ENCODE results near the gene GATA3.
"Not testable (repeated sequence)": the region's sequence is repeated elsewhere in the genome, so short reads cannot be mapped to it uniquely, and the experiment has no call there.

Gene GATA3

DNA sequence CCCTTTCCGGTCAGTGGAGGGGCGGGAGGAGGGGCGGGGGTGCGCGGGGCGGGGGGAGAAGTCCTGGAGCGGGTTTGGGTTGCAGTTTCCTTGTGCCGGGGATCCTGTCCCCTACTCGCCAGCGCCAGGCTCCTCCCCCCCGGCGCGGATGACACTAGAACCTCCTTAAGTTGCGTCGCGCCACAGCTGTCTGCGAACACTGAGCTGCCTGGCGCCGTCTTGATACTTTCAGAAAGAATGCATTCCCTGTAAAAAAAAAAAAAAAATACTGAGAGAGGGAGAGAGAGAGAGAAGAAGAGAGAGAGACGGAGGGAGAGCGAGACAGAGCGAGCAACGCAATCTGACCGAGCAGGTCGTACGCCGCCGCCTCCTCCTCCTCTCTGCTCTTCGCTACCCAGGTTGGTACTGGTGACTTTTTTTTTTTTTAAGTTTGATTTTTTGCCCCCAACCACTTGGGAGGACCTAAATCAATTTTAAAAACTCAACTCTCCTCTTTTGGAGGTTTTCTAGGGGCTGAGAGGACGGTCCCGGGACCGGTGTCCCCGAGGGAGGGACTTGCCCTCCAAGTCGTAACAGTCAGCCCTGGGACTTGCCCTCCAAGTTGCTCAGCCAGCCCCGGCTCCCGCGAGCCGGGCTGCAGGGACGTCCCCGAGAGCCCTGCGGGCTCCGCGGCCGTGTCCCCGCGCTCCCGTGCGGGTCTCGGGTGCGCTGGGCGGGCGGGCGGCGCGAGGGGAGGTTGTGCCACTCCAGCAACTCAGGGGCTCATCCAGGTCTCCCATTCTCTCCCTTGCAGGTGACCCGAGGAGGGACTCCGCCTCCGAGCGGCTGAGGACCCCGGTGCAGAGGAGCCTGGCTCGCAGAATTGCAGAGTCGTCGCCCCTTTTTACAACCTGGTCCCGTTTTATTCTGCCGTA, at the start of gene GATA3:
TSS of gene GATA3 (plus strand) at position 195 of the 914 bp plus-strand sequence. CDS start 968 bp downstream, outside the sequence.
- DNase-seq (ENCODE audit: low spot score), result no peak

DNA sequence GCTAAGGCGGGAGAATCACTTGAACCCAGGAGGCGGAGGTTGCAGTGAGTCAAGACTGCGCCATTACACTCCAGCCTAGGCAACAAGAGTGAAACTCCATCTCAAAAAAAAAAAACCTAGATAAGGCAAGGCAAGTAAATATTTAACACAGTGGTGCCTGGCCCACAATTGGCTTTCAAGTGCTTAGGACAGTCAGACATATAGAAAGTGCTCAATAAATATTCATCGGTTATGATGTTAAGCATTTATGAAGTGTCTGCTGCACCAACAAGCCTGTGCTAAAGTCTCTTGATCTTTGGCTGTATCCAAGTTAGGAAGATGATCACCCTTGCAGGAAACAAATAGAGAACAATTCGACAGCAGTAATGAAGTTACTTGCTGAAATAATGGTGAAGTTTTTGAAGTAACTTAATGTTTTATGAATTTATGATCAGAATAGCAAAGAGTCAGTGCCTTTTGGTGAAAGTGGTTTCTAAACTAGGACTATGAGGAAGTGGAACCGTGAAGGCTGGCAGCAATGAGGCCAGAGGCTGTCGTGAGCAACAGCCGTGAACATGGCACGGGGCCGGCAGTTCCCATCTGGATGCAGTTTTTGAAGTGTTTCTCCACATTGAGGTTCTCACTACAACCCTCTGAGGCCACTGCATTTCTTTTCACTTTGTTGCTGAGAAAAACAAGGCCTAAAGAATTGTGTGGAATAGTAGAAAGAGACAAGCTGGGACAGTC, 48.1 kb upstream of the GATA3 start:
- no peak for DNase-seq (ENCODE audit: low spot score)

DNA sequence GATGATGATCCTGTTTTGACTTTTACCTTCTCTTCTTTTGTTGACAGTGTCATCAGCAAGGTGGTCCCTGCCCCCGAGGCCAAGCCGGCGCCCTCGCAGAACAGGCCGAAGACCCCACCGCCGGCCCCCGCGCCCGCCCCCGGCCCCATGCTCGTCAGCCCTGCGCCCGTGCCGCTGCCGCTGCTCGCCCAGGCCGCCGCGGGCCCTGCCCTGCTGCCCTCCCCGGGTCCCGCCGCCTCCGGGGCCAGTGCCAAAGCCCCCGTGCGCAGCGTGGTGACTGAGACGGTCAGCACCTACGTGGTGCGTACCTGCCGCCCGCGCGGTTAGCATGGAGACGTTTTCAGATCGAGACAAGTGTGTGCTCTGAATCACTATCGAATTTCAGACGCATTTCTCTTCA, 45.5 kb upstream of the GATA3 start:
- no peak for DNase-seq (ENCODE audit: low spot score)

DNA sequence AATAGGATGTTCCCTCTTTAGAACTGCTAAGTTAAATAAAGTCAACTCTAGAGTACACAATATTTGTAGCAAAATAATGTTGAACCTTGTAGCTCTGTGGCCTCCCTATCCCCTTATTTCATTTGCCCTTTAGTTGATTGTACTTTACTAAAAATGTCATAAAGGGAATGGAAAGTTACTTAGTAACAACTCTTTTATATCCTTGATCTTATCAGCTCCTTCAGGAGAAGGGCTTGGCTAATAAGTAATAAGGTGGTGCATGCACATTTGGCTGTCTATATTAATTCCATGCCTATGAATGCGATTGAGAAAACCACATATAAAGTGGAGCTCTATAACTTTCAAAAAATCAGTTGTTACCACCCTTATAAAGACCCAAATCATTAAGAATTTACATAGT, 41.5 kb upstream of the GATA3 start:
- no peak for DNase-seq (ENCODE audit: low spot score)

DNA sequence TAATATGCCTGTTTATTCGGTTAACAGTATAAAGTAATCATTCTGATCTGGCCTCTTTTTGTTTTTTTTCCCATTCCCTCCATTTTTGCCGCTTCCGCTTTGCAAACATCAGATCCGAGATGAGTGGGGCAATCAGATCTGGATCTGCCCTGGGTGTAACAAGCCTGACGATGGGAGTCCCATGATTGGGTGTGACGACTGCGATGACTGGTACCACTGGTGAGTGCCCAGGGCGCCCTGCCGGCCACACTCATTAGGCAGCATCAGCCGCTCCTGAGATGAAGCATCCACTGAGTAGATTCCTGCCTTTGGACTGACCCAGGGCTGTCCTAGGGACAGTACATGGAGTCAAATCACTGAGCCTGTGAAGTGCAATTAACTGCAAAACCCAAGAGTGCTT, 40.9 kb upstream of the GATA3 start:
- no peak for DNase-seq (ENCODE audit: low spot score)

DNA sequence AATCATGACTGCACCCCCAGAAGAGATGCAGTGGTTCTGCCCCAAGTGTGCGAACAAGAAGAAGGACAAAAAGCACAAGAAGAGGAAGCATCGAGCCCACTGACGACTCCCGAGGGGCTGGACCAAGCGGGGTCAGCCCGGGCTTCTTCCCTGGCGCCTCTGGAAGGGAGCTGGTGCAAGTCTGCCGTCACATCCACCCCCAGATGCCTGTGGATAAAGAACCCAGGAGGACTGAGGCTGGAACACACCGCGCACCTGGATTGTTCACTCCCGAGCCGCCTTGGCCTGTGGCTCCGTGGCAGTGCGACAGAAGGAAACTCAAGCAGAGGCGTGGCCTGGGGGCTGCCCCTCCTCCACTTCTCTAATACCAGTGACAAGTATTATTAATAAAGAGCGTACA, 39.8 kb upstream of the GATA3 start:
- DNase-seq (ENCODE audit: low spot score), result no peak

DNA sequence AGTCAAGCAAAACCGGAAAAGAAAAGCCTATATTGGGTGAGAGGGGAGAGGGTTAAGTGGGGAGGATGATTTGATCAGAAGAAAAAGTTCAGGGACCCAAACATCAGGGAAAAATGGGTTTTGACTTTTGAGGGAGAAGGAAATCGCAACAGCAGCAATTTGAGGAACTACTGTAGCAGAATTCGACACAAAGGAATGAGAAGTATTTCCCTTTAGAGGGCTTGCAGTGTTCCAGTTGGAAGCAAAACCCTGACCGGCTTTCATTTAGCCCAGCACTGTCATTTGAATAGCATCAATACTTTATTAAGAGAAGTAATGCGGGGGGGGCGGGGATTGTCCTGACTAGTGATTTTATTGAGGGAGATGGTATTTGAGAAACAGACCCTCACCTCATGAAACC, 37.2 kb upstream of the GATA3 start:
- no peak for DNase-seq (ENCODE audit: low spot score)

DNA sequence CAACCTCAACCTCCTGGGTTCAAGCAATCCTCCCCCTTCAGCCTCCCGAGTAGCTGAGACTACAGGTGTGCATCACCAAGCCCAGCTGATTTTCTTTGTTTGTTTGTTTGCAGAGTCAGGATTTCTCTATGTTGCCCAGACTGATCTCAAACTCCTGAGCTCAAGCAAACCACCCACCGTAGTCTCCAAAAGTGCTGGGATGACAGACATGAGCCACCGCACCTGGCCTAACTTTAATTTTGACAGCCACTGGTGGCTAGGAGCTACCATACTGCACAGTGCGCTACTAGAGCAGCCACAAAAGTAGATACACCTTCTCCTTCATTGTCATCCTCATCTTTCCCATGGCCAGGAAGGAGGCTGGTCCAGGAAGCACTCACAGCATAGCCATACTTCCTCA, 31.2 kb upstream of the GATA3 start:
- DNase-seq (ENCODE audit: low spot score), result no peak

DNA sequence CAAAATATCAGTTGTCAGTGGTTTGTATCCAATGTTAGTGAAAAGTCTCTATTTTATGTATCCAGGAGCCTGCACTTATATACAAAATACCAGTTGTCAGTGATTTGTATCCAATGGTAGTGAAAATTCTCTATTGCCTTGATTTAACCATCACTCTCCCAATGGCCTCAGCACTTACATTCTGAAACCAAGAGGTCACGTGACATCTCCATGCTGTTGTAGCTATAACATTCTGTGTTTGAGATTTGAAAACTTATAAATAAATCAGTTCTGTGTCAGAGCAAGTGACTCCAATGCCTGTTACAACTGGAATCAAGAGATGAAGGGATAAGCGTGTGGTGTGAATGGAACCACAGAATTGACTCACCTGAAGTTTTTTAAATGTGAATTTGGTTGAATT, 30.6 kb upstream of the GATA3 start:
- no peak for DNase-seq (ENCODE audit: low spot score)

DNA sequence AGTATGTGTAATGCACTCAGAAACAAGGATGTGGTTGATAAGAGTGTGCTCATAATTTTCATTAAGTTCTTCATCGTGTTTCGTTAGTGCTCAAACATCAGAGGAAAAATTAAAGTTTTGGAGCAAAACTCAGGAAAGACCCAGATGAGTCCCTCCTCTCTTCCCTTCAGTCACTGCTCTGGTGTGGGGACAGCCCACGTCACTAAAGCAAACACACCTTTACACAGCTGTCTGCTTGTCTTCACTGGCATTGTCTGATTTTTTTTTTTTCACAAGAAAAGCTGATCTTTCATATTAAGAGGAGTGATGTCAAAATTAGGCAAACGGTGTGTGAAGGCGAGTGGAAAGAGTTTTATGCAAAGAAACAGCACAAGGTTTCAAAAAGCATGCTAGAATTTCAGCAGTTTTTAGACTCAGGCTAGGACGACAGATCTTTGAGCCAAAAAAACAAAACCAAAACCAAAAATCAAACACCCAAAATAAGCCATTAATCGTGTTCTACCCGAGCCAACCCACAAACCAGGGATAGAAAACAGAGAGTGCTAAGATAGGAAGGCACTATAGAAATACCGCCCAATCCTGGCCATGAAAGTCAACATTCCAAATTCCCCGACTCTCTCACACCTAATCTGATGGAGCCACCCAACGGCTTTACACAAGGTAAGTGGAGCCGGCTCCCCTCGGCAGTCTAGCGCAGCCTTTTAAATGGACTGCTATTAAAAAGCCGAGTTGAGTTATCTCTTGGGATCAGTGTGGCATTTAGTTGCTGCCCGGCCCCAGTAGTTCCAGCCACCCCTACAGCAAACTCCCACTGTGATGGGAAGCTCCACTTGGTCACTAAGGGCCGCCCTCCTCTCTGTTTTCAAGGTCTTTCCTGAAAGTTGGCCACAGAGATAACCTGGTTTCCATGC, 27.9 kb upstream of the GATA3 start:
- DNase-seq (ENCODE audit: low spot score), result no peak

DNA sequence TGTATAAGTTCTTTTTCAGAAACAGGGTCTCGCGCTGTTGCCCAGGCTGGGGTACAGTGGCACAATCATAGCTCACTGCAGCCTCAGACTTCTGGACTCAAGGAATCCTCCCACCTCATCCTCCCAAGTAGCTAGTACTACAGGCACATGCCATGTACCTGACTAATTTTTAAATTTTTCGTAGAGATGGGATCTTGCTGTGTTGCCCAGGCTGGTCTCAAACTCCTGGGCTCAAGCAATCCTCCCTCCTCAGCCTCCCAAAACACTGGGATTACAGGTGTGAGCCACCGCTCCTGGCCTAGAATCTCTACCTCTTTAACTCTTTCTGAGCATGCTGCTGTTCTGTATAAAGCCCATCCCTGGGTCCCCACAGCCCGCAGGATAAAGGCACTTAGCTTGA, 23.3 kb upstream of the GATA3 start:
- not testable (repeated sequence) for DNase-seq (ENCODE audit: low spot score)

DNA sequence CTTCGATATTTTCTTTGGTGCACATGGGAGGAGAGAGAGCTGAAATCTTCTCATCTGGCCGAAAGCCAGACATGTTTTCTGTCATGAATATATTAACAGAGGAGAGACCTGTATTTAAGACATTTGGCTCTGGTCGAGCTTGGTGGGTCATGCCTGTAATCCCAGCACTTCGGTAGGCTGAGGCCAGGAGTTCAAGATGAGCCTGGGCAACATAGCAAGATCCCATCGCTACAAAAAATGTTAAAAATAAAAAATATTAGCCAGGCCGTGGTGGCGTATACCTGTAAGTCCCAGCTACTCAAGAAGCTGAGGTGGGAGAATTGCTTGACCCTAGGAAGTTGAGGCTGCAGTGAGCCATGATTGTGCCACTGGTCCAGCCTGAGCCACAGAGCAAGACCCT, 21.9 kb upstream of the GATA3 start:
- no peak for DNase-seq (ENCODE audit: low spot score)

DNA sequence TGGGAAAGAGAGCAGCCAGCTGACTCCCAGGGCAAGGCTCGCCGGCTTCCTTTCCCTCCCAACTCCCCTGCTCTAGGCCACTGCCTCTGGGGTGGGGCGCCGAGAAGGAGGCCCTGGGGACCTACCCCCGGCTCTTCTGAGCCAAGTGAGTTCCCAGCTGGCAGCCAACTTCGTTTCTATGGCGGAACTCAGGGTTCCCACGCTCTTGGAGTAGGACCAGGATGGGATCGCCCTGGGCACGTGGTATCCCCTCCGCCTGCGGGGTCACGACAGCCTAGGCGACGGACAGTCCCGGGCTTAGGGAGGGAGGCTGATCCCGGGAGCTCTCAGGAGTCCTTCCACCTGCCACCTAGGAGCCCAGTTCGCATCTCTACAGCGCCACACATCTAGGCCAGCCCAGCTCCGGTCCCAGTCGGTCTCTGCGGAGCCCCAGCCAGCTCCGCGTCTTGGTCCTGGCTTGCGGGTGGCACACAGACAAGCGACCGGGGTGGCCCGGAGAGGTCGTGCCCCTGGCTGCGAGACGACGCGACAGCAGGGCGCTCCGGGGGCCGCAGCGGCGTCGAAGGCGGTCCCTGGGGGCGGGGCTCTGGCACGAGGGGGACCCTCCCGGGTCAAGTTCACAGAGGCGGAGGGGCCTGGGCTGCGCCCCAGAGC, 20.5 kb upstream of the GATA3 start:
- DNase-seq (ENCODE audit: low spot score), result no peak

DNA sequence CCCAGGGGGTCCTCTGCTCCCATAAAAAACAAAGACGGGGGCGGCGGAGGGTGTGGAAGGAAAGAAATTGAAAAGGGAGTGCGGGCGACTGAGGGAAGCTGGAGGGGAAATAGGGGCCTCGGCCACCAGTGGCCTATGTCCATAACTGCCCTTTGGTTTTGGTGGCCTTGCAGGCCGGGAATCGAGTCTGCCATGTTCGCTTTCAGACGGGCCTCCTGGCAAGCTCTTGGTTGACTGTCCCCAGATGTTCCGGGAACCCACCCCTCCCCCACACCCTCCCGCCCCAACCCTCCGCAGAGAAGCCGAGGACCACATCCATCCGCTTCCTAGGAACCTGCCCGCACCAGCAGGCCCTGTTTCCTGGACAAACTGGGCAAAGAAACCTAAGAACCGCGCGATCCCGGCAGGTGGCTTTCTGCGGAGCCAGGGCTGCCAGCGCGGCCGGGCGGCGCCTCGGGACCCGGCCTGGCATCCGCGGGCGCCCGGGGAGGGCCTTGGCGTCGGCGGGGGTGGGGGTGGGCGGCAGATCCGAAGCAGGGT, 20.0 kb upstream of the GATA3 start:
- DNase-seq (ENCODE audit: low spot score), result no peak

DNA sequence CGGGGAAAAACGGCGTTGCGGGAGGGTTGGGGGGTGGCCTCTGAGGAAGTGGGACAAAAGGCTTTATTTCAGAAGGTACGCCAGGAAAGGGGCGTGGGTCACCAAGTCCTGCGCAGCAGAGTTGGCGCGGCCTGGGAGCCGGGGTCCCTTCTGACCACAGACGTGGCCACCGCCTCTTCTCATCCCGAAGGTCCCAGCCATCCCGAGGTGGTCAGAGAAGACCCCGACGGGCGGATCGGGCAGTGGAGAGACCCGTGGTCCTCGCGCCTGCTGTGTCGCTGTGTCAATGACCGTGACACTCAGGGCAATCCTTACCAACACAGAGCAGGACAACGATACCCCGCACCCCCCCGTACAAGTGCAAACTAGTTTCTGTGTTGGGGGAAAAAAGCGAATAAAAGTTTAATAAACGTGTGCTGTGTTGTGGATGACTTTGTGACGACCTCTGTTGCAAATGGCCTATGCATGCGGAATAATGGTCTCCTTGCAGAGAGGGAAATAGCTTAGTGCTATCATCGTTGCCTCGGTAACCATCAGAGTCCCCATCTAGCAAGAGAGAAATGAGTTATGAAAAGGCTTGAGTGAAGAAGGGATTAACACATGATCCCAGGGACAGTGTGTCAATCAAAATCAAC, 19.4 kb upstream of the GATA3 start:
- no peak for DNase-seq (ENCODE audit: low spot score)

DNA sequence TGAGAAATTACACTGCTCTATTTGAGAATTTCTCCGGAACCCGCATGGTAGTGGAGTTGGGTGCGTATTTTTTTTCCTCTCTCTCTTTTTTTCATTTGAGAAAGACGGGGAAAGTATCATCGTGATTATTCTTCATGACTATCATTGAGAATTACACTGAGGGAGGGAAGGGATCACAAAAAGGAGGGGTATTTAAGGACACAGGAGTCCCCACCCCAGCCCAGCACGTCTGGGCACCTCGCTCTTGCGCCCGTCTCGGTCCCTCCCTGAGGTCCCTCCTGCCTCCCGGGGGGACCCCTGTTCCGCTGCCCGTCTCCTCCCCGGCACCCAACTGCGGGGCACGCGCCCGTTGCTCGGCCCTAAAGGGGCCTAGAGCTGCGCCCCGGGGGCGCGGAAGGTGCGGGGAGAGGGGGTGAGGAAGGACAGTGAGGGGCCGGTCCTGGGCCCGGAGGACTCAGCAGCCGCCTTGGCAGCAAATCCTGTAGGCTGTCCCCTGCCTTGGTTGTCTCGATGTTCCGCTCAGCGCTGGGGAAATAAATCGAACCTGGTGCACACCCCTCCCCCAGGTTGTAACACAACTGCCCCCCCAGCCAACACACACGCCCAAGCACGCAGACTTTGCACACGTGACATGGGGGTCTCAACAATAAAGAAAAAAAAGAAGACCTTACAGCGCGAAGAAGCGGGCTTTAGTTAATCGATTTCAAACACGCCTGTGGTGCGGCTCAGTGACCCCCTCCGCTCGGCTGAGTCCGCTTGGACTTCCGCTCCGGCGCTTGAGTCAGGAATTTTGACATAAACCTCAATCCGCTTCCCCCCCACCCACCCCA, 18.6 kb upstream of the GATA3 start:
- no peak for DNase-seq (ENCODE audit: low spot score)

DNA sequence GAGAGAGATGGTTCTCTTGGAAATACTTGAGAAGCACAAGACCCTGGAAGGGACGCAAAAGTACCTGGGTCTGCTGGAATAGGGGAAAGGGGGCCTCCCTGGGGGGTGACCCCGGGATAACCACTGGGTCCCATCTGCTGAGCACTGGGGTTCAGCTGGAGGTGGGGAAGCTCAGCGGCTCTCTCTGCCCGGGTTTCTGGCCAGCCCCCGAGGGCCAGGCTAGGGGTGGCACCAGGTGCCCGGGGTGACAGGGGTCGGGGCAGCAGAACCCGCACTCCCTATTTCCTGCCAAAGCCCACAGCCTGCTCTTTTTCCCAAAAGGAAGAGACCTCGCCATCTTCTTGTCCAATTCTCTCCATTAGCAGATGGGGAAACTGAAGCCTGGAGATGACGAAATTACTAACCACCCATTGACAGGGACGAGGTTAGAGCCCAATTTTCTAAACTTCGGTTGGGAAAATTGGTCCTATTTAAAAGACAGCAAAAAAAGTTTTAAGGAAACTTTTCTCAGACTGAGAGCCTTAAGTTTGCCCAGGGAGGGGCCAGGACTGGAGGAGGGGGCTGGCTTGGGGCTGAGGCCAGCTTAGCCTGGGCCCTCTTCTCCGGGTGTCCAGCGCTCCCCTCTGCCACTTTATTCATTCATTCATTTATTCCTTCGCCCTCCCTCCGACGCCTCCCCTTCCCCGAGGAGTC, 17.8 kb upstream of the GATA3 start:
- DNase-seq (ENCODE audit: low spot score), result no peak

DNA sequence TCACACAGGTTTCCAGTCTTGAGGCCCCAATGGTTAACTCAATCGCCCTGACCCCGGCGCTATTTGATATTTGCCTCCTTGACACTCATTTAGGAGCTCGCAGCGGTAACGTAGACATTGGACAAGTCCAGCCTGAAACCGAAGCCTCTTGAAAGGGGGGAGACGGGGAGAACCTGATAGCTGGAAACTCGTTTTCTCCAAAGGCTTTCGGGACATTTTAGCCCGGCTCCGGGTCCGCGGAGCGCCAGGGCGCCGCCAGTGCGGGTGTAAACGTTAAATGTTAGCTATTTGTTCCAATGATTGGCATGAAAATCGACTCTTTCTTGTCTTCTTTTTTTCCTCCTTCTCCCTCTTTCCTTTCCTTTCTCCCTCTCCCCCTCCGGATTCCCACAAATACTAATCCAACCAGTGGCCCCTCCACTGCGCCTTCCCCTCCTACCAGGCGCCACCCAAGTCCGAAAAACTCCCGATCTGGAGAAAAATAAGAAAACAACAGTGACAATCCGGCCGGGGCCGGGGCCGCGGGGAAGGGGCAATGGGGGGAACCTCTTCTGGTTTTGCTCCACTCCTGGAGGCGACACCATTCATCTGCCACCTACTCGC, 17.2 kb upstream of the GATA3 start:
- DNase-seq (ENCODE audit: low spot score), result no peak

Data from RKO (cell line).